Stimulated activated naive CD8-positive, alpha-beta T cell treated with anti-CD3 and anti-CD28 coated beads, Interleukin-15, Interleukin-2, amounts not matched to agents 100 ng/mL and 50 ng/mL, for 24 hours (primary cell): ENCODE data around the gene NUDT3.

Experiments used
- H3K27ac Mint-ChIP-seq: one replicate; pipeline ENCODE4 v1.8.0; 2021; ENCODE audit warnings: mild to moderate bottlenecking, mixed read lengths
- H3K27me3 Mint-ChIP-seq: one replicate; pipeline ENCODE4 v1.8.0; 2021; ENCODE audit warnings: mixed read lengths
- H3K36me3 Mint-ChIP-seq: one replicate; pipeline ENCODE4 v1.8.0; 2021; ENCODE audit warnings: low read depth, mixed read lengths
- H3K4me1 Mint-ChIP-seq: one replicate; pipeline ENCODE4 v1.8.0; 2021; ENCODE audit warnings: low read depth, mixed read lengths
- H3K4me3 Mint-ChIP-seq: one replicate; pipeline ENCODE4 v1.8.0; 2021; ENCODE audit warnings: mild to moderate bottlenecking, mixed read lengths
- H3K9me3 Mint-ChIP-seq: one replicate; pipeline ENCODE4 v1.8.0; 2021; ENCODE audit warnings: mixed read lengths

The NUDT3 gene

DNA sequence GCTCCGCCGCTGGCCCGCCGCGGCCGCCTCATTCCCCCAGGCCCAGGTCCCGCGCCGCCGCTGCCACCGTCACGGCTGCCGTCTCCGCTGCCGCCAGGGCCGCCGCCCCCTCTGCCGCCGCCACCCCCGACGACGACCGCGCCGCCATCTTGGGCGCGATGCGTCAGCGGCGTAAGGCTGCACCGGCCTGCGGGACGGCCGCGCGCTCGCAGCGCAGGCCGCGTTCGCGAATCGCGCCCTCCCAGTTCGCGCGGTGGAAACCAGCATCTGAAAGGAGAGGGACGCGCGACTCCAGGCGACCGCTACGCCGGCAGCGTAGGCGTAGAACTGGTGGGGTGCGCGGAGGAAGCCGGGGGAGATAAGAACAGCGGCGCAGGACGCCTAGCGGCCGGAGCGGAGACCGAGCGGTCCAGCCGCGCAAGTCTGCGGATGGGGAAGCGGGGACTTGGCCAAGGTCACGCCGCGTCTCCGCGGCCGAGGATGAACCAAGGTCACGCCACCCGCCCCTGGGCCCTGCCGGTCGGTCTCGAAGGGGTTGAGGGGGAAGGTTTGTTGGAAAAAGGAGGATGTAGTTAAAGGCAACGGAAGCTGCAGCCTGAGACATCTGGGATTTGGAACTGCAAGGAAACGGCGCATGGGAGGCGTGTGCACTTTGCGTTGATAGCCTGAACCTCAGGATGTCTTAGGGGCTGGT is at the start of gene NUDT3:
NUDT3 (minus strand) TSS at position 173 of the 694 bp plus-strand sequence. CDS start 307 bp downstream, outside the sequence.
- Mint-ChIP-seq H3K36me3 (peaks cover 4% of the 10 kb centered on the region), H3K4me3 (no peak within 1 kb of the TSS), H3K9me3 (peaks cover 3% of the 10 kb centered on the region), H3K27ac (peak within 1 kb of the TSS; percentile 93), H3K4me1 (peaks cover 20% of the 10 kb centered on the region), H3K27me3 (no peaks in the 10 kb centered on the region)

DNA sequence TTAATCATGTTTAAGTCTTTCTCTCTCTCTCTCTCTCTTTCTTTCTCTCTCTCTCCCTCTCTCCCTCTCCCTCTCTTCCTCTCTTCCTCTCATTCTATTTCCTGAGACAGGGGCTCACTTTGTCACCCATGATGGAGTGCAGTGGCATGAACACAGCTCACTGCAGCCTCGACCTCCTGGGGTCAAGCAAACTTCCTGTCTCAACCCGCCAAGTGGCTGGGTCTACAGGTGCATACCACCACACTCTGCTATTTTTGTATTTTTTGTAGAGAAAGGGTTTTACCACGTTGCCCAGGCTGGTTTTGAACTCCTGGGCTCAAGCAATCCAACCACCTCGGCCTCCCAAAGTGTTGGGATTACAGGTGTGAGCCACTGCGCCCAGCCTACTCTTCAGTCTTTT is 49.1 kb upstream of the NUDT3 start:
- Mint-ChIP-seq H3K36me3 (no peaks in the 10 kb centered on the region), H3K4me1 (no peaks in the 10 kb centered on the region), H3K27ac (no peak overlapping the region), H3K27me3 (no peaks in the 10 kb centered on the region), H3K4me3 (no peak overlapping the region), H3K9me3 (no peaks in the 10 kb centered on the region)

DNA sequence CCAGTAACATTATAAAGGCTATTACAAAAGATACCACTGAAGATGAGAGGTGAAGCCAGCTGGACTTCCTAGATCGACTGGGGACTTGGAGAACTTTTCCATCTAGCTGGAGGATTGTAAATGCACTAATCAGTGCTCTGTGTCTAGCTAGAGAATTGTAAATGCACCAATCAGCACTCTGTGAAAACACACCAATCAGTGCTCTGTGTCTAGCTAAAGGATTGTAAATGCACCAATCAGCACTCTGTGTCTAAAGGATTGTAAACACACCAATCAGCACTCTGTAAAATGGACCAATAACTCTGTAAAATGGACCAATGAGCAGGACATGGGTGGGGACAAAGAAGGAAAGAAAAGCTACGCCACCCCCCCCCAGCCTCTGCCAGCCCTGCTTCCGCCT is 47.0 kb upstream of the NUDT3 start:
- Mint-ChIP-seq H3K4me1 (no peaks in the 10 kb centered on the region), H3K4me3 (no peak overlapping the region), H3K27ac (no peak overlapping the region), H3K27me3 (no peaks in the 10 kb centered on the region), H3K36me3 (no peaks in the 10 kb centered on the region), H3K9me3 (no peaks in the 10 kb centered on the region)

DNA sequence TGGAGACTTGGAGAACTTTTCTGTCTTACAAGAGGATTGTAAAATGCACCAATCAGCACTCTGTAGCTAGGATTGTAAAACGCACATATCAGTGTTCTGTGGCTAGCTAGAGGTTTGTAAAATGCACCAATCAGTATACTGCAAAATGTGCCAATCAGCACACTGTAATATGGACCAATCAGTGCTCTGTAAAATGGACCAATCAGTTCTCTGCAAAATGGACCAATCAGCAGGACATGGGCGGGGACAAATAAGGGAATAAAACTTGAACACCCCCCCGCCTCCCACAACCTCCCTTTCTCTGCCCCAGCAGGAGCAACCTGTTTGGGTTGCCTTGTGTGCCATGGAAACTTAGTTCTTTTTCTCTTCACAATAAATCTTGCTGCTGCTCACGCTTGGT is 46.2 kb upstream of the NUDT3 start:
- Mint-ChIP-seq H3K27me3 (no peaks in the 10 kb centered on the region), H3K4me1 (no peaks in the 10 kb centered on the region), H3K4me3 (no peak overlapping the region), H3K36me3 (no peaks in the 10 kb centered on the region), H3K9me3 (no peaks in the 10 kb centered on the region), H3K27ac (no peak overlapping the region)

DNA sequence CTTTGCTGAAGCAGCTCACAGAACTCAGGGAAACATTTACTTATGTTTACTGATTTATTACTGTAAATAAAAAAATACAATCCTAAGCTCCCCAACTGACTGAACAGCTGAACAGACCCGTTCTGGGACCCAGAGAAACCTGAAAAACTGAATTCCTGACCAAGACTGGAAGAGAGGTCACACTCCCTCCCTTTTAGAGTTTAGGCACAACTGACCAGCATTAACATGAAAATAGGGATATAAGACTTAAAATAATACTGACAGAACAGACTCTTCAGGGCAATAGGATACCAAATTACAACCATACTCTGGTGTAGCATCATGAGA is 45.1 kb upstream of the NUDT3 start:
- H3K9me3 Mint-ChIP-seq, result no peaks in the 10 kb centered on the region
- H3K4me3 Mint-ChIP-seq, result no peak overlapping the region
- no peaks in the 10 kb centered on the region for H3K4me1 Mint-ChIP-seq
- no peaks in the 10 kb centered on the region for H3K36me3 Mint-ChIP-seq
- no peaks in the 10 kb centered on the region for H3K27me3 Mint-ChIP-seq
- no peak overlapping the region for H3K27ac Mint-ChIP-seq

DNA sequence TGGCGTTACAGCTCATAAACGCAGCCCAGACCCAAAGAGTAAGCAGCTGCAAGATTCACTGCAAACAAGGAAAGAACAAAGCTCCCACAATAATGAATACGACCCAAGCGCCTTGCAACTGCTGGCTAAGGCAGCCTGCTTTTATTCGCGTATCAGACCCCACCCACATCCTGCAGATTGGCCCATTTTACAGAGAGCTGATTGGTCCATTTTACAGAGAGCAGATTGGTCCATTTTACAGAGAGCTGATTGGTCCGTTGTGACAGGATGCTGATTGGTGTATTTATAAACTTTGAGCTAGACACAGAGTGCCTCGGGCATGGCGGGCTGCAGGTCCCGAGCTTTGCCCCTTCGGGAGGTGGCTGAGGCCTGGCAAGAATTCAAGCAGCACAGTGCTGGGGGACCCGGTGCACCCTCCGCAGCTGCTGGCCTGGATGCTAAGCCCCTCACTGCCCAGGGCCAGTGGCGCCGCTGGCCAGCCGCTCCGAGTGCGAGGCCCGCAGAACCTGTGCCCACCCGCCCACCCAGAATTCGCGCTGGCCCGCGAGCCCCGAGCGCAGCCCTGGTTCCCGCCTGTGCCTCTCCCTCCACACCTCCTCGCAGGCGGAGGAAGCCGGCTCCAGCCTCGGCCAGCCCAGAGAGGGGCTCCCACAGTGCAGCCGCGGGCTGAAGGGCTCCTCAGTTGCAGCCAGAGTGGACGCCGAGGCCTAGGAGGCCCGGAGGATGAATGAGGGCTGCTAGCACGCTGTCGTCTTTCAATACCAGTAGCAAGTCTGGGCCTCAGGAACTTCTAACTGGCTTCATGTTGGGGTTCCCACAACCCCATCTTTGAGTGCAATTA is 44.6 kb upstream of the NUDT3 start:
- Mint-ChIP-seq H3K27me3 (no peaks in the 10 kb centered on the region), H3K36me3 (no peaks in the 10 kb centered on the region), H3K4me1 (no peaks in the 10 kb centered on the region), H3K4me3 (no peak overlapping the region), H3K9me3 (no peaks in the 10 kb centered on the region), H3K27ac (no peak overlapping the region)

DNA sequence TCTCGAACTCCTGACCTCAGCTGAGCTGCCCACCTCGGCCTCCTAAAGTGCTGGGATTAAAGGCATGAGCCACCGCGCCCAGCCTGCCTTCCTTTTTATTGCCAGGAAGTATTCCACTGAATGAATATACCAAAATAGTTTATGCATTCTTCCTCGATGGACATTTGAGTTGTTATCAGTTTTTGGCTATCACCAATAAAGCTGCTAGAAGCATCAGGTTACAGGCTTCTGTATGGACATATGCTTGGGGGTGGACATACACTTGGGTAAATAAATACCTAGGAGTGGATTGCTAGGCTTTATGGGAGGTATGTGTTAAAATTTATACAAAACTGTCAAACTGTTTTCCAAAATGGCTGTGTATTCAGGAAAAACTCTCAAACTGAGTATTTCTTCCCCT is 43.4 kb upstream of the NUDT3 start:
- no peak overlapping the region for H3K4me3 Mint-ChIP-seq
- no peaks in the 10 kb centered on the region for H3K27me3 Mint-ChIP-seq
- no peaks in the 10 kb centered on the region for H3K36me3 Mint-ChIP-seq
- no peaks in the 10 kb centered on the region for H3K9me3 Mint-ChIP-seq
- no peak overlapping the region for H3K27ac Mint-ChIP-seq
- no peaks in the 10 kb centered on the region for H3K4me1 Mint-ChIP-seq

DNA sequence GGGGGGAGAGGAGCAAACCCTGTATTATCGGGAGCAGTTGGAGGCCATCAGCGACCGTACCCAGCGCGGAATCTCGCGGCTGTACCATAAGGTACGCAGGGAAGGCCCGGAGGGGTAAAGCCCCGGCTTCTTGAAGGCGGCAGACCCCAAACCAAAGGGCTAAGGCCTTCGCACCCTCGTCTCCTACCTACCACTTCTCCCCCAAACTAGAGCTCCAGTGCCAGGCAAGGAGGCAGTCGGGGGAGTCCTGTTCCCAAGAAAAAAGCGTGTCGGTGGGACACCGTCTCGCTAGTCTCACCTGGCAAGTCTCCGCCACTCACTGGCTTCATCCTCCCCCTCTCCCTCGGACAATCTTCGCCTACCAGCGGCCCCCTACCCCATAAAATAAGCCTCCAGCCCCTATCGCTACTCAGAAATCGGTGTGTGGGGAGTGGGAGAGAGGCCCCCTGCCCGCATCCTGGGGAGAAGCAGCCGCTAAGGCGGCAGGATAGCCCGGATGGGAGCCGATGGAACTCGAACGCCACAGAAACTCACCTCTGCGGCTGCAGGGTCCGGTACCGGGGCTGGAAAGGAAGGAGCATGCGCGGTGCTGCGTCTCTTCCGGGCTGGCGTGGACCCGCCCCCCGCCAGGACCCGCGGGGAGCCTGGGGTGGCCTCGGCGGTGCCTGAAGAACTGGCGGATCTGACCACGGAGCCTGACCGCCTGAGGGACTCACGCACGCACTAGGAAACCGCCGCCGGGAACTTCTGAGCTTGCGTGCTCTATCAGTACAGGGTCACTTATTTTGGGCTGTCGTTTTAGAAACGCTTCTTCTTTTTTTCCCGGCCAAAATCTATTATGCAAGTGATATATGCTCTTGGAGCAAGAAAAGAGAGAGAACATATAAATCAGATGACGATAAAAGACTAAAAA is 33.3 kb upstream of the NUDT3 start, which contains the start of gene RPS10:
RPS10 (minus strand) TSS at position 572 of the 913 bp plus-strand sequence. CDS start 848 bp downstream, outside the sequence.
- no peaks in the 10 kb centered on the region for H3K27me3 Mint-ChIP-seq
- H3K4me3 Mint-ChIP-seq, result peak within 1 kb of the TSS; percentile 98
- no peaks in the 10 kb centered on the region for H3K9me3 Mint-ChIP-seq
- peaks cover 50% of the 10 kb centered on the region for H3K36me3 Mint-ChIP-seq
- peak within 1 kb of the TSS; percentile 100 for H3K27ac Mint-ChIP-seq
- H3K4me1 Mint-ChIP-seq, result peaks cover 44% of the 10 kb centered on the region

DNA sequence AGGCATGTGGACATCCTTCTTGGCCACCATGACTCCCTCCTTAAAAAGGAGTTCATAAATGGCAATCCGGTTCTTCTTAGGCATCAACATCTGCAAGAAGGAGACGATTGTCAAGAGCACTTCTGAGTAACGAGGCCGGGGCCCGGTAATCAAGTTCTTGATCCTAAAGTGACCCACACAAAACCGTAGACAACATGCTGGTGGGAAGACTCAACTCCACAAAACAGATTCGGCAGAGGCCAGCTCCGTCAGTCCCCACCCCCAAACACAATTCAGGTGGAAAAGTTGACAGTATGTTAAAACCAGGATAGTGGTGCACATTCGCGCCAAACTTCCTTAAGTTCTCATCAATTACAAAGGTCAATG is 32.6 kb upstream of the NUDT3 start:
- no peaks in the 10 kb centered on the region for H3K9me3 Mint-ChIP-seq
- peaks cover 44% of the 10 kb centered on the region for H3K4me1 Mint-ChIP-seq
- peak overlapping the region; percentile 98 for H3K4me3 Mint-ChIP-seq
- H3K27ac Mint-ChIP-seq, result peak overlapping the region; percentile 100
- H3K27me3 Mint-ChIP-seq, result no peaks in the 10 kb centered on the region
- peaks cover 56% of the 10 kb centered on the region for H3K36me3 Mint-ChIP-seq

DNA sequence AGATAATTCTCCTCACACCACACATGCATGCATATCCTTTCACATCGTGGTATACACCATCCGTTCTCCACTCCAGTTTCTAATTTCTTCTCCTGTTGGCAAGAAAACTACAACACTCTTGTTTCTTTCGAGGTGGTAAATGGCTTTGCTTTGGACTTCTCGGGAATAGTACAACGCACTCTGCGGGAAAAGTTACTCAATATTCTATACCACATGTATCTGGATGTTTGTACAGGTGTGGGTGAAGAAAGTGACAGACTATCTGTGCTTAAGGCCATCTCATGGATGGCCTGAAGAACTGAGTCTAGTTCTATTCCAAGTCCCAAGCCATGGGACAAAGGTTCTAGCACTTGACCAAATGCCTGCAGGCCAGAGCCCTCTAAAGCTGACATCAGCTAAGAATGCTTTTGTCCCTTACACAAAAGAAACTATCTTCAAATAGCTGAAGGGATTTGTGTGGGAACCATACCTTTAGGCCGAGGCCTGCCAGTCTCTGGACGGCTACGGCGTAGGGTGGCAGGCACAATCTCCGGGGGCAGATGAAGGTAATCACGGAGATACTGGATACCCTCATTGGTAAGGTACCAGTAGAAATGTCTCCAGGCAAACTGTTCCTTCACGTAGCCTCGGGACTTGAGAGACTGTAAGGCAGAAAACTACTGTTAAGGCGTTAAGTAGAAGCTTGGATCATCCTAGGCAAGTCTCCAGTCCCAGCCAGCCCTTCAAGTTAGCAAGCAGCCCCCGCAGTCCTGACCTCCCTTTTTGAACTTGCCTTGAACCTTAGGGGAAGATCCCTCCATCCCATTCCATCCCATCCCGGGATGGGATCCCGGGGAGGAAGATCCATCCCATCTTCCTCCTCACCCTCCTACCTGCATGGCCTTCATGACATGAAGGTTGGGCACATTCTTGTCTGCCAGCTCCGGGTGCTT is 32.0 kb upstream of the NUDT3 start:
- Mint-ChIP-seq H3K36me3 (peaks cover 61% of the 10 kb centered on the region), H3K9me3 (no peaks in the 10 kb centered on the region), H3K27ac (peak overlapping the region; percentile 100), H3K4me3 (peak overlapping the region; percentile 98), H3K27me3 (no peaks in the 10 kb centered on the region), H3K4me1 (peaks cover 44% of the 10 kb centered on the region)

DNA sequence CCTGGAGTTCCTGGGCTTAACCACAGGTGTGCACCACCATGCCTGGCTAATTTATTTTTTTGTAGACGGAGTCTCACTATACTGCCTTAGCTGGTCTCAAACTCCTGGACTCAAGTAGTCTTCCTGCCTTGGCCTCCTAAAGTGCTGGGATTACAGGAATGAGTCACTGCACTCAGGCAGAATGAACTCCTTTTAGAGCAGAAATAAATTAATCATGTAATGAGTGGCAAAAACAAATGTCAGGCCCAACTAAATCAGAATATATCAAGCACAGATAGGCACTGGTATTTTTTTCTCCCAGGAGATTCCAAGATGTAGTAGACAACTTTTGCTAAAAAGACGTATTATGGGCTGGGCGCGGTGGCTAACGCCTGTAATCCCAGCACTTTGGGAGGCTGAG is 30.8 kb upstream of the NUDT3 start:
- Mint-ChIP-seq H3K4me3 (peak overlapping the region; percentile 98), H3K27me3 (no peaks in the 10 kb centered on the region), H3K27ac (peak overlapping the region; percentile 84), H3K4me1 (peaks cover 48% of the 10 kb centered on the region), H3K9me3 (no peaks in the 10 kb centered on the region), H3K36me3 (peaks cover 68% of the 10 kb centered on the region)

DNA sequence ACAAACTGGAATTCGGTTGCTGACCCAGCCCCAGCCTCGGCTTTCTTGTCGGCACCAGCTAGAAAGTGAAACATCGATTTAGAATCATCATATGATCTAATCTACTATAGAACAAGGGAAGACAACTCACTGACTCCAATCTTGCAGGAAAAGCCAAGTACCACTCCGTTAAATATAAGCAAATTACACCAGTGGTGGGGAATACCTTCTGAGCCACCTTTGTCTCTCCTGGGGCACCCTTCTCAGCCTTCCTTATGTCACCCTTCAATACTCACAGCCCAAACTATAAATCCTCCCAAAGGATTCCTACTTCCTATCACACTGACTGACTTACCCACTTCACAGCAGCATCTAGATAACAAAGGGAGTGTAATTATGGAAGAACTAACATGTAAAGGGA is 25.9 kb upstream of the NUDT3 start:
- H3K4me3 Mint-ChIP-seq, result no peak overlapping the region
- peaks cover 30% of the 10 kb centered on the region for H3K4me1 Mint-ChIP-seq
- no peaks in the 10 kb centered on the region for H3K9me3 Mint-ChIP-seq
- no peaks in the 10 kb centered on the region for H3K27me3 Mint-ChIP-seq
- peaks cover 75% of the 10 kb centered on the region for H3K36me3 Mint-ChIP-seq
- peak overlapping the region; percentile 38 for H3K27ac Mint-ChIP-seq

DNA sequence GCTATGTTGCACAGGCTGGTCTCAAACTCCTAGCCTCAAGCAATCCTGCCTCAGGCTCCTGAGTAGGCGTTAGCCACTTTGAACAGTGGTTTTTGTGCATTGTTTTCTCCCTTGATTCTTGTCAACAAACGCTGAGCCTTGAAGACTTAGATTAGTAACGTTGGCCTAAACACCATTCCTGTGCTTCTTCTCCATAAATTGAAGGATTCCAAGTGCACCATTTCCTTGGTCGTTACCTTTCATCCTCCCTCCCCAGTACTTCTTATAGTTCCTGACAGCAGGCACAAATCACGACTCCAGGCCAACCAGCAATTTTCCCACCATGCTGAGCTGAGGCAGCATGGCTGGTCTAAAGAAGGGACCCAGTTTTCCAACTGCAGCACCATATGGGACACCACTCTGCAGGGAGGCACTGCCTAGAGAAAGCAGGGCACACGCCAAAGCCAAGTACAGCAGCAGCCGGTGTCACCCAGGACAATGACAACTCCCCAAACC is 24.5 kb upstream of the NUDT3 start:
- no peak overlapping the region for H3K4me3 Mint-ChIP-seq
- peaks cover 24% of the 10 kb centered on the region for H3K4me1 Mint-ChIP-seq
- H3K9me3 Mint-ChIP-seq, result no peaks in the 10 kb centered on the region
- no peak overlapping the region for H3K27ac Mint-ChIP-seq
- H3K27me3 Mint-ChIP-seq, result no peaks in the 10 kb centered on the region
- peaks cover 72% of the 10 kb centered on the region for H3K36me3 Mint-ChIP-seq
